ENCODE measurements around the gene STUM.
"Not testable (repeated sequence)": the region's sequence is repeated elsewhere in the genome, so short reads cannot be mapped to it uniquely, and the experiment has no call there.

STUM gene

DNA sequence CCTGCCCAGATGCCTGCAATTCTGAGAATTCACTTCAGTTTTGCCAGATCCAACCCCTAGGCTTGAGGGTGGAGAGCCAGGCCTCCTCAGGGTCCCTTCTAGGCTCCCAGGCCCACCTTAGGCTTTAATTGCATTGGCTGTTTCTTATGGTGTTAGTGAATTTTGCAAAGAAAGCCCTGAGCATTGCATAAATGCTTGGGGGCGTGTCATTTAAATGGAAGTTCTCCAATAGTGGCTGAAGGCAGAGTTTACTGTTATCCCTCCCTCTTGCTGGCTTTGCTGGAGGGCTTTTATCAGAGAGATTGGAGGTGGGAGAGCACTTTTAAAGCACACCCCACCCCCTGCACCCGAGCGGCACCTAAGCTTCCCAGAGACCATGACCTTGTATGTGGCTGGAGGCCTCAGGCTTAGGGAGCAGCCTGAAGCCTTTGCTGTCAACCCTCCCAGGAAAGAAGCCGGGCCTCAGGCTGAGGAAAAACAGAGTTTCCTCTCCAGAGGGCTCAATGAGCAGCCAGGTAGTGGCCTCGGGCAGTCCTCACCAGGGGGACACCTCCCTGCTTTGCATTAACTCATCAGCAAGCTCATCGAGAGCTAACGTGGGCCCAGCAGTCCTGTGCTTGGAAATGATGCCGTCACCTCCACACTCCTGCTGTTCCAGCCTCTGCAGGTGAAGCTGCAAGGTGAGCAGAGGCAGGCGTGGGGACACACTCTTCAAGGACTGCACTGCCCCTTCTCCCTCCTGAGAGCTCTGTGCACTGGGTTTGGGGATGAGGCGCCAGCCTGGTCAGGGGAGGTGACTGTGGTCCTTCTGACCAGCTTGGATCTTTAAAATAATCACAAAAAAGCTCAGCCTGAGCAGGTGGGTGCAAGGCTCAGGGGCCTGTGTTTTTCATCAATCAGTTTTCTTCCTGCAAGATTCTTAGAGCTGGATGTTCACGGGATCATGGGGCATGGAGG lies 58.0 kb downstream of the STUM start:
- DNase-seq, result no peak

DNA sequence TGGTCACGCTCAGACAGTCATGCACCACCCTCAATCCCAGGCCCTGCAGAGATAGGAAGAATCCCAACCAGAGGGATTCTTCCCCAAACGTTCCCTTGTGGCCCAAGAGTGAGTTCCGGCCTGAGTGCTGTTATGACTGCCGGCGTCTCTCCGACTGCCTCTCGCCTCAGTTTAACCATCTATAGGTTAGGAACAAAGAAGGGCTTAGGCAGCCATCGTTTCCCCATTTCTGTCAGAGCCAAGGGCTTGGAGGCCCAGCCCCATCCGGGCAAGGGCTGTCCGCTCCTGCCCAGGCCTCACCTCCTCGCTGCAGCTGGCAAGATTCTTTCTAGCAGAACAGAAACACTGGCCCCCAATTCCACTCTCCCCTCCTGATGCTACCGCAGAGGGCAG lies 58.7 kb downstream of the STUM start:
- no peak for DNase-seq

DNA sequence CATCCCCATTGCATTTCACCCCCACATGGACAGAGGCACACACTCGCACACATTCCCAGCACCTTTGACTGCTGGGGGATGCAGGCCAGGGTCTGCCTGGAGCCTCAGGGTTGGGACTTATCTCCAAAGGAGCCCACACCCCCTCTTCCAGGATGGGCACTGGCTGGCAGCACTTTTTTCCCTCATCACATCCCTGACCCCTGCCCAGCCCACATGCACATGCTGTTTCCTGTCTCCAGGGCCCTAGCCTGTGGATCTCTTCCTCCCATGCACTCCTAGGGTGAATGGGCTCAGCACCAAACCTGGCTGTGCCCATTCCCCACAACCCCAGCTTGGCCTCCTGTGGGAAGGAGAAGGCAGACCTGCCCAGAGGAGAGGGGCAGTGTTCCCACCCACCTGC lies 59.3 kb downstream of the STUM start:
- no peak for DNase-seq

DNA sequence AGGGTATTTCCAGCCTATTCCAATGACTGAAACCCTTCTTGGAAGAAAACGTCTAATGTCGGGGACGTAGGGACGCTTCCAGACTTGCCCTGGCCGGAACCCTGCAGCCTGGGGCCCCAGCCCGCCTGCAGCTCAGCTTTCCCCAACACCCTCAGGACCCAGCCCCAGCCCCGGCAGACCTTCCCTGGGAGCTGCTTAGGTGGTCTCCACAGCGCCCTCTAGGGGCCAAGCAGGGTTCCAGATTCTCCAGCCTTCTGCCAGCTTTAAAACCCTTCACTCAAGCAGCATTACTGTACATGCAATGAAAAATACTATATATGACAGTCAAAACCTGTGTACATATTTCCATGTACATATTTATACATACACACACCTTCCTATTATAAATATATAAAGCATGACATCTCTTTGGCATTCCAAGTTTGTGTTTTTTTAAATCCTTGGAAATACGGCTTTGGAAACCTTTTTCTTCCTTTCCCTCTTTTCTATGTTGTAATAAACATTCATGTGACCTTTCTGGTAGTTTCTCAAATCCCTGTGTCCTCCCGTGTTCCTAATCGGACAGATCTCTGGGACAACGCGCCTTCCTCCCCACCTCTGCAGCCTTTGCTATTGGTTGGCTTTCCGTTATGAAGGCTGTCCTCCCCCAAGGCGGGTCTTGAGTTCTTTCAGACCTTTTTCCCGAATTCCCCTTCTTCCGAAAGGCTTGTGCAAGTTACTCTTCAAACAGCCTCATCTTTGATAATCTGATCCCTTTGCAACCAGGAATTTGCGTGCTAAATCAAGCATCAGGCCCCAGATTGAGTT lies 60.3 kb downstream of the STUM start:
- DNase-seq, result no peak

DNA sequence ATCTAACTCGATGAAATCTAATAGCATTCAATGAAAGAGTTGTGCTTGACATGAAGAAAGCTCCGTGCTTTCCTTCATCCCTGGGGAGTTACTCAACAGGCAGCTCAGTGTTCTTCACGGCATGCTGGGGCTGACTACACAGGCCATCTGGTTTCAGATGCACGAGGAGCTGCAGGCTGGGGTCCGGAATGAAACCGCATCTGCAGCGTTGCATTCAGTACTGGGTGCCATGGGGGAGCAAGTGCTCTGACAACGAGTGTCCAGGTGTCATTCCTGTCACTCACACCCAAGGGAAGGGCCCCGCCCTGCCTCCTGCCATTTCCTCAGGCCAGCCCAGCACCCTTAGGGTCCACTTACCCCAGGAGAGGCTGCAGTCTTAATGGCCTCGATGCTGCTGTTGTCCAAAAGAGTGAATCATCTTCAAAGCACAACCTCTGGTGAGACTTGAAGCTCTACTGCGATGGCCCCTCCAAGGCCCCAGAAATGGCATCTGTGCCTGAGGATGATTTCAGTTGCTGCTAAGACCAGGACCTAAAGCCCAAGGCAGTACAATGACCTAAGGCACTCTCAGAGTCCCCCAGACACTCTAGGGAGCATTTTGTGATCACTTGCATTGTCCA lies 61.4 kb downstream of the STUM start:
- DNase-seq, result no peak

DNA sequence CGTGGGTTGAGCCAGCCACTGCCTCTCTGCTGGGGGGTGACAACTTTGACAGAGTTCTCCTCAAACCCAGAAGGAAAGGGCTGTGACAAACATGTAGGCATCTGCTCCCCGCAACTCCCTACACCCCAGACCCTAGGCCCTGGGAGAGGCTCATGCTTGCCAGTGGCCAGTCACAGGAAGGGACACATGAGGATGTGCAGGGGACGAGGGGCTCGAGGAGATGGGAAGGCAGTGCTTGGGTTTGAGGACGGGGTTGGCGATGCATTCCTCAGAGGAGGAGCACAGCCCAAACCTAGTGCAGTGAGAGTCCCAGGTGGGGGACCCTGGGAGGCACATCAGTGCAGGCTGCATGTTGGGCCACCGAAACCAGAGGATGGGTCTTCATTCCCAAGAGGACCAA lies 62.1 kb downstream of the STUM start:
- no peak for DNase-seq

DNA sequence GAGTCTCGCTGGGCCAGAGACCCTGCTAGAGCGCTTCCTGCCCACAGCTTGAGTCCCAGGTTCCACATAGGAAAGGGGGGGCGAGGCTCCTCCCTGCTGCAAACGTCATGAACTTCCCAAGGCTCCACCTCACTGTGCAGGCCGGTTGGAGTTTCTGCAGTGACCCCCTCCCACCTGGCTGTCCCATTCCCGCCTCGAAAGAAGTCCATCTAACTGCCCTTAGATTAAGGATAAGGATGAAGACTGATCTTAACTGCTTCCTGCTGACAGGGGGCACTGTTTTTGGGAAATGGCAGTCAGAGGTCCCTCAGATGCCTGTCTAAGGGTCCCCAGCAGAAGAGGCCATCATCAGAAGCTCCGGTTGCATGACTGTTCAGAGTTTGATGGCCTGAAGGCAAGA lies 62.7 kb downstream of the STUM start:
- no peak for DNase-seq

DNA sequence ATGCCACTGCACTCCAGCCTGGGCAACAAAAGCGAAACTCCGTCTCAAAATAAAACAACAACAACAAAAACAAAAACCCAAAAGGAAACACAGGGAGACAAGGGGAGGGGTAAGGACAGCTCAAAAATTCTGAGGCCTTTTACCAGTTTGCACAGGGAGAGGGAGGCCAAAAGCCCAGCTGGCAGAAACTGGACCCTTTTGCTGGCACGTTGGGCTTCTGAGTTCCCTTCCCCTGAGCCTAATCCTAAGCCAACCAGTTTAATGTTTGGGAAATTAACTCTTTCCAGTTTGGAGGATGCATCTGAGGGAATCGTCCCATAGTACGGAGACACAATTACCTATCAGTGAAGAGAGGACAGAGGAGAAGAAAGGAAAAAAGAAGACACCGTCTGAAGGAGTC lies 63.4 kb downstream of the STUM start:
- DNase-seq, result not testable (repeated sequence)

DNA sequence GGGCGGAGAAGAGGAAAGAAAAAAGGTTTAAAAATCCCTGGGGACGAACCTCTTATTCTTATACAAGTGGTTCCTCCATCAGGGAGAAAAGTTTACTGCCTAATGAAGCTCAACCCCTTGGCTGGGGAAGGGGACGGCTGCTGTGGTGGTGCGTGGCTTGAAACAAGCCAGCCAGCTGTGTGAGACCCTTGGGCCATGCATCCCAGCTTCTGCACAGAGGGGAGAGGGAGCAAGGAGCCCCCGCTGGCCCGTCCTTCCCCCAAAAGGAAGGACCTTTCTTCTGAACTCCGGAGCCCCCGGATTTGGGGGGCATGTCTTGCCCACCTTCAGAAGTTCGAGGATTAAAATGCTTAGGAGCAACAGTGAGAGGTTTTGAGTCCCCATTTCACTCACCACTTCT lies 67.3 kb downstream of the STUM start:
- DNase-seq, result no peak

DNA sequence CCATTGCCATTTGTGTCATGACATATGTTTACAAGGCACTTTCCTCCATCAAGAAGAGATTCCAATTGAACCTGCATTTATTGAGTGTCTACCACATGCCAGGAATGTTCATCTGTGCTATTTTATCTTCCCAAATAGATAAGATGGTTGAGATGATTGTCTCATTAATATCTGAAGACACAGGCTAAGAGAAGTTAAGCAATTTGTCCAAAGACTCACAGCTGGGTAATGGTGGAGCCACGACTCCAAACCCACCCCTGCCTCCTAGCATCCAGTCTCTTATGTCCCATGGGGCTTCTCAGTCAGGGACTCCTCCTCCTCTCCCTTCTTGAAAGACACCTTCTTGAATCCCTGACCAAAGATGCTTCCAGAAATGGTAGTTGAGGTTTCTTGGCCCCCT lies 68.1 kb downstream of the STUM start:
- DNase-seq, result no peak

DNA sequence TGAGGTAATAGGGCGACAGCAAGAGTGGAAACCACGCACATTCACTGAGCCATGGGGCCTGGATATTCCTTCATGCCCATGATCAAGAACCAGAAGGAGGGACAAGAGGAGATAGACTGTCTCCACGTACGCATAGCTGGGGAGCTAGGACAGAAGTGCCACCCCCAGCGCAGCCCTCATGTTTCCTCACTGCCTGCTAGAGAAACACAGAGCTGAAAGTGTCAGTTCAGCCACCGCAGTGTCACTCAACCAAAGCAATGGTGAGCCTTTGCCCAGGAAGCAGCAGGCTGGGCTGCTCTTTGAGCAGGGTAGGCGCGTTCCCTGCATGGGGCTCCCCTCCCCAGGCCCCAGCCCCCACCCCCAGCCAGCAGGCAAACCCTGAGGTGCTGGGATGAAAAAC lies 68.5 kb downstream of the STUM start:
- no peak for DNase-seq

DNA sequence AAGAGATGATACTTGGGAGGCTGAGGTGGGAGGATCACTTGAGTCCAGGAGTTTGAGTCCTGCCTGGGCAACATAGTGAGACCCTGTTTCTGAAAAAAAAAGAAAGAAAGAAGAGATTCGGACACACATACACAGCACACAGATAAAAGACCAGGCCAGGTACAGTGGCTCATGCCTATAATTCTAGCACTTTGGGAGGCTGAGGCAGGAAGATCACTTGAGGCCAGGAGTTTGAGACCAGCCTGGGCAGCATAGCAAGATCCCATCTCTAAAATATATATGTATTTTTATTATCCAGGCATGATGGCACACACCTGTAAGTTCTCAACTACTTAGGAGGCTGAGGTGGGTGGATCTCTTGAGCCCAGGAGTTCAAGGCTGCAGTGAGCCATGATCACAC lies 69.2 kb downstream of the STUM start:
- DNase-seq, result not testable (repeated sequence)

DNA sequence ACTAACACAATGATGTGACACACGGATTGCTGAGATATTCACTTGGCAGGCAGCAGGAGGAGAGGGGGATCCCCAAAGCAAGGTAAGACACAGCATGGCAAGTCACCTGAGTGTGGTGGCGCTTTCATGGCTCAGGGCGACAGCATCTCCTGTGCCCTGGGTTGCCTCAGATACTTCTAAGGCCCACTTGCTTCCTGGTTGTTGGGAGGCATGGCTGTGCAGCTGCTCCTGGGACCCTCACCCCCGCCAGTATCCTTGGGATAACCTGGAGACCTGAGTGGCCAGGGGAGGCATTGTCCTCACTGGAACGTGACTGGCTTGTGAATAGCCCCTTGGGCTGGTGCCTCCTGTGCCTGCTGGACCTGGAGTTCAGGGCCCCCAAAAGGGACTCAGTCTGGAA lies 69.8 kb downstream of the STUM start:
- DNase-seq, result no peak

DNA sequence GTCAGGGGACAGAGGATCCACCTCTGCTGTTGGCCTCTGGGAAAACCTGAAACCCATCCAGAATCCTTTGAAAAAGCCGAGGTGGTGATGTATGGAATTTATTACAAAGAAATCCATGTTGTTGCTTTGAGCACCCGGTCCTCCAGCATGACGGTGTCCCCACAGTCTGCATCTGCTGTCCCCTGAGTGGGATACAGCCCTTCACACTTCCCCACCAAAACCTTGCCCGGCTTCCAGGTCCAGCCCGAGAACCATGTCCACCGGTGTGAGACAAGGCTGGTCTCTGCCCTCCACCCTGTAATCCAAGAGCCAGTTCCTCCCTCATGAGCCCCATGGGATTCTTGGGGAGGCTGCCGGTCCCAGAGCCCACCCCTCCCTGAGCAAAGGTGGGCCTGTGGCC lies 70.5 kb downstream of the STUM start:
- no peak for DNase-seq

DNA sequence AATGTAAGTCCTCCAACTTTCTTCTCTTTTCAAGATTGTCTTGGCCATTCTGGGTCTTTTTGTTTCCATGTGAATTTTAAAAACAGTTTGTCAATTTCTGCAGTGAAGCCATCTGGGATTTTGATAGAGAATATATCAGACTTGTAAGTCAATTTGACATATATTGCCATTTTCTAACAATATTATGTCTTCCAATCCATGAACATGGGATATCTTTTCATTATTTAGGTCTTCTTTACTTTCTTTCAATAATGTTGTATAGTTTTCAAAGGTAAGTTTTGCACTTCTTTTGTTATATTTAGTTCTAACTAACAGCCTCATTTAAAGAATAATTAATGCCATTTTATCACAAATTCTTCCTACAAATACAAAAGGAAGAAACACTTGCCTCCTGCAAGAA lies 73.4 kb downstream of the STUM start:
- DNase-seq, result no peak

DNA sequence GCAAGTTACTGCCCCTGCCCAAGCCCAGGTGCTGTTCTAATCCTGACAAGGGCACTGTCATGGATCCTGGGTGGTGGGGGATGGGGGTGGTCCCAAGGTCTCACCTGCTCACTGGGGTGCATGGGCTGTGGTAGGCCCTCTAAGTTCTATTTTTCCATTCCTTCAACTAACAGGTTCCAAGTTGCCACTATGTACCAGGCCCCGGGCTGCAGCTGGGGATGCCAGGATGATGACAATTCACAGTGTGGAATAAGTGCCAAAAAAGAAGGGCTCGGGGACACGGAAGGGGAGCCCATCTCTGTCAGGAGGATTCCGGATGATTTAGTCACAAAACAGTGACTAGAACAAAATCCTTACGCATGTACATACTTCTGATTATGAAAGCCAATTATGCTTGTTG lies 76.0 kb downstream of the STUM start:
- no peak for DNase-seq

DNA sequence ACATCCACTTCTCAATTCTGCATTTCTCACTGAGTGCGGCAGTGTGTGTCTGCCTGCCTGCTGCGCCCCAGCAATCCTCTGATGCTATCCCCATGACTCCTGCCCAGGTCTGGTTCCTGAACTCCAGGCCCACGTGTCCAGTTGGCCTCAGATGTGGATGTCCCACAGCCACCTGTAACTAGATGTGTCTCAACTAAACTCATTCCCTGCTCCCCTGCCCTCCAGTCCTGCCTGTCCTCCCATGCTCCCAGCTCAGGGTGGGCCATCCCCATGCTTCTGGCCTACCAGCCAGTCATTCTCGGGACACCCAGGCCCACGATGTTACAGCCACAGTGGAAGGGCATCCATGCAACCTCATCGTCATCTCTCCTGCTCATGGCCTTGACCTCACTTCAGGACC lies 76.8 kb downstream of the STUM start:
- no peak for DNase-seq

DNA sequence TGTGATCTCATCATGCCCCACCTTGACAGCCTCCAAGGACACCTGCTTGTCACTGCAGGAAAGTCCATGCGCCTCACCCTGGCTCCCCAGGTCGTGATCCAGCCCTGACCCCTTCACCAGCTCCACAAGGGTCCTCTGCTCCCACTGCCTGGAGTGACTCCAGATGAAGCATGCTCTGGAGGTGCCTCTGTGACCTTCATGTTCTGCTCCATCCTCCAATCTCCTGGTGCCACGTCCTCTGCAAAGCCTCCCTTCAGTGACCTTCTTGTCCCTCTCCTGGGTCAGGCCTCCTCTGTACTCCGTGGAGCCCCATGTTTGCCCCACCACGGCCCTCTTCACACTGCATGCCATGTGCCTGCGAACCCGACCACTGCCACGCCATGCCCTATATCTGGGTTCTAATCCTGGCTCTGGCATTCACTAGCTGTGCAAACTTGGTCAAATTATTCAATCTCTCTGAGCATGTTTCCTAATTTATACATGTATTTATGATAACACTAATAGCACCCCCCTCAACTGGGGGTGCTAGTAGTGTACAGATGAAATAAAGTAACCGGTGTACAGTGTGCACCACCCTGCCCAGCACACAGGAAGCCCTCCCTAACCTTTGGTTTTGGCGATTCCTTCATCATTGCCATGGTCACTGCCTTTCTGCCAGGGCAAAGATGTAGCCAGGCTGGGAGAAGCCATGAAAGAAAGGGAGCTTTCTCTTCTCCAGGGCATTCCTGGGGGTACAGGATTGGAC lies 77.4 kb downstream of the STUM start:
- no peak for DNase-seq

DNA sequence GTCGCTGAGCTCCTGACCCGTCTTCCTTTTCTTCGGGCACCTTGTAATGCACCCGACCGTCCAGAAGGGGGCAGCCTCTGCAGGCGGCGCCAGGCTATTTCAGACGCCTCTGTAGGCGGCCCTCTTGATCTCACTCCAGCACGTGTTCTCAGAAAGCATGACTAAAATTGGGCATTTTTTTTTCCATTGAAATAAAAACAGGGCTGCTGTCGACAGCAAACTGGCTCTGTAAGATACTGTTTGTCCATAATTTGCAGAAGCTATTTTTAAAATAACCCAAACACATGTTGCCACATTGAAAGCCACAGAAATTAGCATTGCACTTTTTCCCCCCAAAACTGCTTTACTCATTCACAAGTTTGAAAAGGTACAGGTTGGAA lies 78.0 kb downstream of the STUM start:
- DNase-seq, result no peak

DNA sequence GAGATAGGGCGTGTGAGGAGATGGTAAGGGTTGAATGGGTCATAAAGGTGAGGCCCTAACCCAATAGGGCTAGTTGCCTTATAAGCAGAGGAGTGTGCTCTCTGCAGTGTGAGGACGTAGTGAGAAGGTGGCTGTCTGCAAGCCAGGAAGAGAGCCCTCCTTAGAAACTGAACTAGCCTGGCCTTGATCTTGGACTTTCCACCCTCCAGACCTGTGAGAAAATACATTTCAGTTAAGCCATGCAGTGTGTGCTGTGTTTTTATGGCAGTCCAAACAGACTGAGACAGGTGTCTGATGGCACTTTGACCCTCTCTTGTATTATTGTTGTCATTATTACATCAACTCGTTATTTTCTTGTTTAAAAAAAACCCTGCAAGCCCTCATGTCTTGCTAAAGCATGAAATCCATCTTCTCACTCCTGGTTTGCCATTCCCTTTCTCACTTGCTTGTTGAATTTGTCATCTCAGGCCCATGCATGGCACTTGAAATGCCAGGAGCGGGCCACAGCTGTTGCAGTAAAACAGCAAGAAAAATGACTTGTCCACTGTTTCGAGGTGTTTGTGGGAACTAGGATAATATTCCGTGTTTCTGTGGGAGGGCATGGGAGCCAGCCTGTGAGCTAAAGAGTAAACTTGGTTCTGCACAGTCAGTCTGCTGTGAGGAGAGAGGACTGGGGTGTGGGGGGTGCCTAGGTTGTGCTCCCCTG lies 78.6 kb downstream of the STUM start:
- DNase-seq, result no peak

DNA sequence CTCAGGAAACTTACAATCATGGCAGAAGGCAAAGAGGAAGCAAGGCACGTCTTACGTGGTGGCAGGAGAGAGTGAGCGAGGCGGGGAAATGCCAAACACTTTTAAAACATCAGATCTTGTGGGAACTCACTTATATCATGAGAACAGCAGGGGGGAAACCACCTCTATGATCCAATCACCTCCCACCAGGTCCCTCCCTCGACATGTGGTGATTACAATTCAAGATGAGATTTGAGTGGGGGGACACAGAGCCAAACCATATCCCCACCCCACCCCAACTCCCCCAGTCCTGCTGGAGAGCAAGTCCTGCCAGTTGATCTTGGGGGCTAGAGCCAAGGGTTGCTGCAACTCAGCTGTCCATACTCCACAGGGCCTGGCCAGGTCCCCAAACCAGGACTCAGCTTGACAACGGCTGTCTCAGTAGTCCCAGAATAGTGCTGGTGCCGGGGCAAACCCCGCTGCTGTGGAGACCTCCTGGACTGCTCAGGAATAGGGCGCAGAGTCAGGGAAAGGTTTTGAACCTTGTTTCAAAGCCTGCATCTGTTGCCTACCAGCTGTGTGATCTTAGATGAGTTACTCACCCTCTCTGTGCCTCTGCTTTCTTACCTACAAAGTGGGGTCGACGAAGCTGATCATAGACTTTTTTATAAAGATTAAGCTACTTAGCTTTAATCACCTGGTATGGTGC lies 79.5 kb downstream of the STUM start:
- DNase-seq, result no peak
